GM10847 (cell line): Measurements from ENCODE around the gene MCCC1.

Source experiments
- POLR2A ChIP-seq: IDR thresholded peaks from 2 replicates; pipeline ENCODE4 v1.6.1; 2011; ENCODE audit not compliant: insufficient read length; ENCODE audit errors: extremely low read depth

The MCCC1 gene

DNA sequence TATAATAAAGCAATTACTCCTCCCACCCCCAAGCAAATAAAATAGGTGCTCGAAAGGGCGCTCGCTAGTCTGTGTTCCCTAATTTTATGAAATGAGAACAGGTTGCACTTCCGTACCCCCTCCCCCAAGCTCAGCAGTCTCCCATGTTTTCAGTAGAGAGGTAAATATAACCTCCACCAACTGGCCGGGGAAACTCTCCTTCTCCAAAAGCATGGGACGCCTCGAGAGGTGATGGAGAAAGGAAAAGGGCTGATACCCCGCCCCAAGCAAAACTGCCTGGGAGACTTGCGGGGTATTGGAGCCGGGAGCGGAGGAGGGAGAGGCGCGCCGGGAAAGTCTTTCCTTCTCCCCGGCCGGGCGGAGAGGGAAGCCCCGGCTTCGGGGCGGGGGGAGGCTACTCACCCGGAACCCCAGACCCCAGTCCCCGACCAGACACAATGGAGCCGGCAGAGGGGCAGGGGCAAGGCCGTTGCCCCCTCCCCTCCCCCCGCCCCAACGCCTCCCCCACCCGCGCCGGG, 119.6 kb downstream of the MCCC1 start:
- no peak for TF ChIP-seq POLR2A

- TF ChIP-seq POLR2A, result no peak
Measured at GRCh38 chr3:182979103-182979673, 120.1 kb downstream of the MCCC1 start.

GRCh38 chr3:182978387-182978786, 120.9 kb downstream of the MCCC1 start:
- TF ChIP-seq POLR2A, result no peak

- TF ChIP-seq POLR2A, result no peak
Measured at GRCh38 chr3:182973047-182973446, 126.2 kb downstream of the MCCC1 start.

GRCh38 chr3:182972387-182972786, 126.9 kb downstream of the MCCC1 start:
- no peak for TF ChIP-seq POLR2A

GRCh38 chr3:182971637-182972036, 127.7 kb downstream of the MCCC1 start:
- TF ChIP-seq POLR2A, result no peak

GRCh38 chr3:182970811-182971418, 128.4 kb downstream of the MCCC1 start:
- no peak for TF ChIP-seq POLR2A

DNA sequence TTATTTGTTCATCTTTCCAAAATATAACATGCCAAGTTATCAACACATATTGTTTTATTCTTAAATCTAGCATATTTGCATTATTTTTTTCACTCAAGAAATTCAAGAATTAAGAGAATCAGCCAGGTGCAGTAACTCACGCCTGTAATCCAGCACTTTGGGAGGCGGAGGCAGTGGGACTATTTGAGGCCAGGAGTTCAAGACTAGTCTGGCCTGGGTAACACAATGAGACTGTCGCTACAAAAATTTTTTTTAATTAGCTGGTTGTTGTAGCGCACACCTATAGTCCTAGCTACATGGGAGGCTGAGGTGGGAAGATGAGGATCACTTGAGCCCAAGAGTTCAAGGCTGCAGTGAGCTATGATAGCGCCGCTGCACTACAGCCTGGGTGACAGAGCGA, 129.4 kb downstream of the MCCC1 start:
- no peak for TF ChIP-seq POLR2A

GRCh38 chr3:182969277-182969676, 130.0 kb downstream of the MCCC1 start:
- TF ChIP-seq POLR2A, result no peak

GRCh38 chr3:182967218-182968204, 131.8 kb downstream of the MCCC1 start:
- TF ChIP-seq POLR2A, result no peak

GRCh38 chr3:182965861-182966366, 133.4 kb downstream of the MCCC1 start:
- no peak for TF ChIP-seq POLR2A
